ENCODE data around the gene MRGPRG.

GRCh38 chr11:3188496-3189195 is 30.0 kb downstream of the MRGPRG start:
- no peak for TF ChIP-seq CBX8 (IDR thresholded peaks at IDR 0.05; ENCODE audit: borderline replicate concordance, extremely low read depth, low read depth, low read length, poor library complexity, severe bottlenecking)
- TF ChIP-seq FOXM1 (IDR thresholded peaks at IDR 0.05; ENCODE audit: low read depth): no peak
- no peak for TF ChIP-seq FOXM1 (CRISPR knock-in tag; IDR thresholded peaks at IDR 0.05; ENCODE audit: low read depth)
- TF ChIP-seq BCL6 (CRISPR knock-in tag; IDR thresholded peaks at IDR 0.05): no peak

Measured in K562 (cell line).